SJCRH30 (cell line): ENCODE results near the gene FARSB. TPM values are rescaled to one million over a fixed set of nuclear protein-coding genes. Genes with fewer than 3 reads are reported as not detected.

Experiments
- DNase-seq, 2 experiments: peaks; one replicate each; pipeline ENCODE4 v3.0.0-alpha.2; 2015 to 2020
- H3K27ac ChIP-seq: fragments of 250-450 bp; sonication (Bioruptor Pico); 2 replicates; pipeline ENCODE4 v1.5.1; 2020; ENCODE audit warnings: mild to moderate bottlenecking, moderate library complexity
- H3K27me3 ChIP-seq: fragments of 250-450 bp; sonication (Bioruptor Pico); 2 replicates; pipeline ENCODE4 v1.5.1; 2020; ENCODE audit warnings: mild to moderate bottlenecking, moderate library complexity
- H3K36me3 ChIP-seq: fragments of 250-450 bp; sonication (Bioruptor Pico); 2 replicates; pipeline ENCODE4 v1.5.1; 2020; ENCODE audit warnings: mild to moderate bottlenecking, moderate library complexity
- H3K4me1 ChIP-seq: fragments of 250-450 bp; sonication (Bioruptor Pico); 2 replicates; pipeline ENCODE4 v1.5.1; 2020; ENCODE audit warnings: mild to moderate bottlenecking, moderate library complexity
- H3K4me3 ChIP-seq: fragments of 250-450 bp; sonication (Bioruptor Pico); 2 replicates; pipeline ENCODE4 v1.5.1; 2020; ENCODE audit warnings: mild to moderate bottlenecking, moderate library complexity
- H3K9me3 ChIP-seq: fragments of 250-450 bp; sonication (Bioruptor Pico); replicated peaks from 2 replicates; pipeline ENCODE4 v1.5.1; 2020; ENCODE audit warnings: mild to moderate bottlenecking, moderate library complexity
- total RNA-seq: library from RNA; depleted of rRNA; stranded (reverse); fragments of >200 nt; shearing (Covaris generic); gene quantifications from 2 replicates; pipeline ENCODE4 v1.2.3, GENCODE V29; 2014

The FARSB gene
- total RNA-seq, 1 experiment from 2014 or later = 78.9 TPM

- Histone ChIP-seq H3K4me3 (no peak overlapping the region), H3K36me3 (peaks cover 75% of the 10 kb centered on the region), H3K27ac (no peak overlapping the region), H3K9me3 (no peaks in the 10 kb centered on the region), H3K4me1 (peaks cover 5% of the 10 kb centered on the region; the same call in 1 of the 2 replicates), H3K27me3 (no peaks in the 10 kb centered on the region)
- DNase-seq = no peak
Observed at GRCh38 chr2:222643134-222643533, 12.8 kb downstream of the FARSB start.

- Histone ChIP-seq H3K4me1 (peaks cover 1% of the 10 kb centered on the region; the same call in 1 of the 2 replicates), H3K27me3 (no peaks in the 10 kb centered on the region), H3K4me3 (no peak overlapping the region), H3K27ac (no peak overlapping the region), H3K36me3 (peaks cover 78% of the 10 kb centered on the region), H3K9me3 (no peaks in the 10 kb centered on the region; the same call in 1 of the 2 replicates)
- DNase-seq = no peak
Observed at GRCh38 chr2:222641336-222641735, 14.6 kb downstream of the FARSB start.

GRCh38 chr2:222637067-222637466 is 18.8 kb downstream of the FARSB start:
- Histone ChIP-seq H3K27me3 (no peaks in the 10 kb centered on the region), H3K36me3 (peaks cover 83% of the 10 kb centered on the region), H3K9me3 (no peaks in the 10 kb centered on the region; the same call in 1 of the 2 replicates), H3K4me1 (no peaks in the 10 kb centered on the region), H3K4me3 (no peak overlapping the region), H3K27ac (no peak overlapping the region)
- no peak for DNase-seq

- no peaks in the 10 kb centered on the region for H3K4me1 ChIP-seq
- H3K27me3 ChIP-seq = no peaks in the 10 kb centered on the region
- H3K4me3 ChIP-seq = no peak overlapping the region
- no peak overlapping the region for H3K27ac ChIP-seq
- H3K36me3 ChIP-seq = peaks cover 87% of the 10 kb centered on the region
- DNase-seq = no peak
- no peaks in the 10 kb centered on the region; the same call in 1 of the 2 replicates for H3K9me3 ChIP-seq
Observed at GRCh38 chr2:222635295-222635694, 20.6 kb downstream of the FARSB start.

GRCh38 chr2:222627764-222628163 is 28.1 kb downstream of the FARSB start:
- H3K27me3 ChIP-seq = no peaks in the 10 kb centered on the region
- peaks cover 81% of the 10 kb centered on the region for H3K36me3 ChIP-seq
- H3K4me3 ChIP-seq = no peak overlapping the region
- no peaks in the 10 kb centered on the region for H3K4me1 ChIP-seq
- no peak overlapping the region for H3K27ac ChIP-seq
- DNase-seq = no peak
- H3K9me3 ChIP-seq = no peaks in the 10 kb centered on the region

- H3K4me1 ChIP-seq = no peaks in the 10 kb centered on the region
- no peaks in the 10 kb centered on the region for H3K27me3 ChIP-seq
- DNase-seq = no peak
- H3K36me3 ChIP-seq = peaks cover 71% of the 10 kb centered on the region
- H3K4me3 ChIP-seq = no peak overlapping the region
- no peaks in the 10 kb centered on the region for H3K9me3 ChIP-seq
- no peak overlapping the region for H3K27ac ChIP-seq
Observed at GRCh38 chr2:222623756-222624309, 32.1 kb downstream of the FARSB start.

- DNase-seq = no peak
- H3K36me3 ChIP-seq = peaks cover 72% of the 10 kb centered on the region
- H3K4me1 ChIP-seq = no peaks in the 10 kb centered on the region
- H3K9me3 ChIP-seq = no peaks in the 10 kb centered on the region
- no peak overlapping the region for H3K27ac ChIP-seq
- H3K27me3 ChIP-seq = no peaks in the 10 kb centered on the region
- no peak overlapping the region for H3K4me3 ChIP-seq
Observed at GRCh38 chr2:222622910-222623309, 33.0 kb downstream of the FARSB start.

- Histone ChIP-seq H3K4me1 (no peaks in the 10 kb centered on the region), H3K4me3 (no peak overlapping the region), H3K9me3 (no peaks in the 10 kb centered on the region), H3K36me3 (peaks cover 70% of the 10 kb centered on the region), H3K27ac (no peak overlapping the region), H3K27me3 (no peaks in the 10 kb centered on the region)
- no peak for DNase-seq
Observed at GRCh38 chr2:222621893-222622292, 34.0 kb downstream of the FARSB start.

GRCh38 chr2:222615320-222615719 is 40.6 kb downstream of the FARSB start:
- H3K27me3 ChIP-seq = no peaks in the 10 kb centered on the region
- H3K4me3 ChIP-seq = no peak overlapping the region
- no peaks in the 10 kb centered on the region for H3K9me3 ChIP-seq
- no peak overlapping the region for H3K27ac ChIP-seq
- no peak for DNase-seq
- peaks cover 59% of the 10 kb centered on the region for H3K36me3 ChIP-seq
- H3K4me1 ChIP-seq = no peaks in the 10 kb centered on the region

- Histone ChIP-seq H3K27me3 (no peaks in the 10 kb centered on the region), H3K4me1 (no peaks in the 10 kb centered on the region), H3K36me3 (peaks cover 61% of the 10 kb centered on the region), H3K27ac (no peak overlapping the region), H3K4me3 (no peak overlapping the region), H3K9me3 (no peaks in the 10 kb centered on the region)
- peak; percentile 47 to 80 for DNase-seq
Observed at GRCh38 chr2:222613715-222614331, 42.1 kb downstream of the FARSB start.

- no peaks in the 10 kb centered on the region for H3K27me3 ChIP-seq
- no peak for DNase-seq
- H3K4me1 ChIP-seq = peaks cover 10% of the 10 kb centered on the region
- no peak overlapping the region for H3K27ac ChIP-seq
- H3K4me3 ChIP-seq = no peak overlapping the region
- no peaks in the 10 kb centered on the region for H3K9me3 ChIP-seq
- peaks cover 53% of the 10 kb centered on the region for H3K36me3 ChIP-seq
Observed at GRCh38 chr2:222611684-222612083, 44.2 kb downstream of the FARSB start.

GRCh38 chr2:222610746-222611145 is 45.1 kb downstream of the FARSB start:
- peak; percentile 36 to 59 for DNase-seq
- Histone ChIP-seq H3K27ac (no peak overlapping the region), H3K36me3 (peaks cover 50% of the 10 kb centered on the region), H3K4me1 (peaks cover 10% of the 10 kb centered on the region), H3K4me3 (no peak overlapping the region), H3K27me3 (no peaks in the 10 kb centered on the region), H3K9me3 (no peaks in the 10 kb centered on the region)

GRCh38 chr2:222609381-222609780 is 46.5 kb downstream of the FARSB start:
- Histone ChIP-seq H3K4me3 (no peak overlapping the region), H3K27ac (no peak overlapping the region), H3K4me1 (peaks cover 10% of the 10 kb centered on the region), H3K27me3 (no peaks in the 10 kb centered on the region), H3K9me3 (no peaks in the 10 kb centered on the region), H3K36me3 (peaks cover 41% of the 10 kb centered on the region)
- DNase-seq = no peak

GRCh38 chr2:222608081-222608480 is 47.8 kb downstream of the FARSB start:
- peaks cover 42% of the 10 kb centered on the region for H3K36me3 ChIP-seq
- no peaks in the 10 kb centered on the region for H3K27me3 ChIP-seq
- H3K4me1 ChIP-seq = peaks cover 10% of the 10 kb centered on the region
- H3K4me3 ChIP-seq = no peak overlapping the region
- H3K27ac ChIP-seq = no peak overlapping the region
- DNase-seq = no peak
- H3K9me3 ChIP-seq = no peaks in the 10 kb centered on the region

GRCh38 chr2:222606306-222606705 is 49.6 kb downstream of the FARSB start:
- Histone ChIP-seq H3K27ac (no peak overlapping the region), H3K36me3 (peaks cover 38% of the 10 kb centered on the region), H3K27me3 (no peaks in the 10 kb centered on the region), H3K4me1 (peaks cover 10% of the 10 kb centered on the region), H3K9me3 (no peaks in the 10 kb centered on the region), H3K4me3 (no peak overlapping the region)
- DNase-seq = no peak
